Measurements from ENCODE around the gene EFCAB11. TPM values are rescaled to one million over a fixed set of nuclear protein-coding genes. Genes with fewer than 3 reads are reported as not detected.
"Not testable (repeated sequence)": the region's sequence is repeated elsewhere in the genome, so short reads cannot be mapped to it uniquely, and the experiment has no call there.

EFCAB11 gene
- total and polyA plus RNA-seq, 2 donors (not counting 1 experiment from before 2014, with no cell fraction given), result 4.2 to 13.8 TPM

- no peaks in the 10 kb centered on the region for H3K4me1 ChIP-seq (ENCODE audit: control insufficient read depth in 2 of 2, insufficient read depth in 2 of 2, low read length in 2 of 2)
- no peak overlapping the region for H3K27ac ChIP-seq (ENCODE audit: low read length in 2 of 2)
- H3K4me1 Mint-ChIP-seq, result no peaks in the 10 kb centered on the region
- ChIA-PET CTCF (no interaction called here), POLR2A (no interaction called here)
- H3K4me3 ChIP-seq (ENCODE audit: control extremely low read depth in 1 of 5, extremely low read depth in 1 of 5, insufficient read depth in 1 of 5, low read depth in 2 of 5, low read length in 4 of 5), result no peak overlapping the region
- H3K27me3 ChIP-seq (replicated peaks in 1 of 4; ENCODE audit: control extremely low read depth in 1 of 4, control insufficient read depth in 3 of 4, insufficient read depth in 4 of 4, low read length in 3 of 4), result no peaks in the 10 kb centered on the region
- H3K36me3 ChIP-seq (replicated peaks in 1 of 2; ENCODE audit: control extremely low read depth in 1 of 2, control insufficient read depth in 1 of 2, extremely low read depth in 1 of 2, insufficient read depth in 2 of 2, low read length in 1 of 2), result no peaks in the 10 kb centered on the region
- TF ChIP-seq CTCF (IDR thresholded peaks at IDR 0.05), result no peak
- no peak for TF ChIP-seq EZH2 (IDR thresholded peaks at IDR 0.05; ENCODE audit: borderline replicate concordance, insufficient read depth, low read depth, low read length, poor library complexity, severe bottlenecking)
- no peak overlapping the region for H3K4me3 Mint-ChIP-seq
- no peak overlapping the region for H2AFZ ChIP-seq (ENCODE audit: insufficient read depth, low read depth, low read length, poor library complexity, severe bottlenecking)
- H4K20me1 ChIP-seq (ENCODE audit: control insufficient read depth, insufficient read depth, low read length, poor library complexity, severe bottlenecking), result no peaks in the 10 kb centered on the region
- 95% methylated on average over 5 of the region's 6 CpGs for WGBS (ENCODE audit: insufficient coverage)
- no peaks in the 10 kb centered on the region for H3K9me3 Mint-ChIP-seq (ENCODE audit: insufficient read depth)
- ATAC-seq (ENCODE audit: low read depth), result no peak
- H3K27ac Mint-ChIP-seq, result no peak overlapping the region
- no peaks in the 10 kb centered on the region for H3K27me3 Mint-ChIP-seq
- intact Hi-C loops (cut with micrococcal nuclease), result no loop called here
- peaks cover 0 to 6% (median 1%) of the 10 kb centered on the region in 3 donors for H3K9me3 ChIP-seq (ENCODE audit: control extremely low read depth in 1 of 3, control insufficient read depth in 2 of 3, insufficient read depth in 1 of 3, low read length in 2 of 3)
- no peak overlapping the region for H3K9ac ChIP-seq (ENCODE audit: low read length)
- no peak for DNase-seq
- no peak overlapping the region for H3K4me2 ChIP-seq (replicated peaks; ENCODE audit: low read depth, low read length, poor library complexity, severe bottlenecking)
- H3K79me2 ChIP-seq (ENCODE audit: control insufficient read depth, insufficient read depth, low read length), result no peaks in the 10 kb centered on the region
Measured at GRCh38 chr14:89892953-89893352, 61.6 kb downstream of the EFCAB11 start.

- intact Hi-C loops (cut with micrococcal nuclease); POLR2A ChIA-PET; H4K20me1 ChIP-seq (ENCODE audit: control insufficient read depth, insufficient read depth, low read length, poor library complexity, severe bottlenecking); H3K4me3 ChIP-seq (ENCODE audit: control extremely low read depth in 1 of 5, extremely low read depth in 1 of 5, insufficient read depth in 1 of 5, low read depth in 2 of 5, low read length in 4 of 5); H3K27me3 Mint-ChIP-seq; H3K4me3 Mint-ChIP-seq; H2AFZ ChIP-seq (ENCODE audit: insufficient read depth, low read depth, low read length, poor library complexity, severe bottlenecking); H3K27ac Mint-ChIP-seq; H3K9me3 Mint-ChIP-seq (ENCODE audit: insufficient read depth); H3K4me2 ChIP-seq (replicated peaks; ENCODE audit: low read depth, low read length, poor library complexity, severe bottlenecking); H3K4me1 Mint-ChIP-seq; DNase-seq; H3K27me3 ChIP-seq (replicated peaks in 1 of 4; ENCODE audit: control extremely low read depth in 1 of 4, control insufficient read depth in 3 of 4, insufficient read depth in 4 of 4, low read length in 3 of 4); H3K27ac ChIP-seq (ENCODE audit: low read length in 2 of 2); H3K79me2 ChIP-seq (ENCODE audit: control insufficient read depth, insufficient read depth, low read length); ATAC-seq (ENCODE audit: low read depth); H3K4me1 ChIP-seq (ENCODE audit: control insufficient read depth in 2 of 2, insufficient read depth in 2 of 2, low read length in 2 of 2); H3K36me3 ChIP-seq (replicated peaks in 1 of 2; ENCODE audit: control extremely low read depth in 1 of 2, control insufficient read depth in 1 of 2, extremely low read depth in 1 of 2, insufficient read depth in 2 of 2, low read length in 1 of 2); H3K9ac ChIP-seq (ENCODE audit: low read length); CTCF ChIA-PET; H3K9me3 ChIP-seq (ENCODE audit: control extremely low read depth in 1 of 3, control insufficient read depth in 2 of 3, insufficient read depth in 1 of 3, low read length in 2 of 3): not testable (repeated sequence)
- WGBS (ENCODE audit: insufficient coverage), result 99% methylated on average over 18 of the region's 35 CpGs
Measured at GRCh38 chr14:89891721-89892120, 62.8 kb downstream of the EFCAB11 start.

Measured in B cell (primary cell).